Nucleus accumbens (tissue), 56 donors: Measurements from ENCODE around the gene CCDC27.
A peak's percentile ranks its signal among the peaks of the same experiment; 100 is the strongest.

Experiments
- DNase-seq, 56 donors: peaks; one replicate each; lab custom pipeline; 2025; lab: John Stamatoyannopoulos, UW

The CCDC27 gene

GRCh38 chr1:3749512-3749911 lies 2.7 kb upstream of the CCDC27 start:
- DNase-seq = no peak

DNA sequence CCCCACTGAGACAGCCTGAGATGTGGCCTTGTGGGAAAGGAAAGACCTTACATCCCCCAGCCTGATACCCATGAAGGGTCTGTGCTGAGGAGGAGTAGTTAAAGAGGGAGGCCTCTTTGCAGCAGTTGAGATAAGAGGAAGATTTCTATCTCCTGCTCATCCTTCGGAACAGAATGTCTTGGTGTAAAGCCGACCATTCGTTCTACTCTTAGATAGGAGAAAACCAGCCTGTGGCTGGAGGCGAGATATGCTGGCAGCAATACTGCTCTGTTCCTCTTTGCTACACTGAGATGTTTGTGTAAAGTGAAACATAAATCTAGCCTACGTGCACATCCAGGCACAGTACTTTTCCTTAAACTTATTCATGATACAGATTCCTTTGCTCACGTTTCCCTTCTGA lies 1.5 kb upstream of the CCDC27 start:
- no peak for DNase-seq

DNA sequence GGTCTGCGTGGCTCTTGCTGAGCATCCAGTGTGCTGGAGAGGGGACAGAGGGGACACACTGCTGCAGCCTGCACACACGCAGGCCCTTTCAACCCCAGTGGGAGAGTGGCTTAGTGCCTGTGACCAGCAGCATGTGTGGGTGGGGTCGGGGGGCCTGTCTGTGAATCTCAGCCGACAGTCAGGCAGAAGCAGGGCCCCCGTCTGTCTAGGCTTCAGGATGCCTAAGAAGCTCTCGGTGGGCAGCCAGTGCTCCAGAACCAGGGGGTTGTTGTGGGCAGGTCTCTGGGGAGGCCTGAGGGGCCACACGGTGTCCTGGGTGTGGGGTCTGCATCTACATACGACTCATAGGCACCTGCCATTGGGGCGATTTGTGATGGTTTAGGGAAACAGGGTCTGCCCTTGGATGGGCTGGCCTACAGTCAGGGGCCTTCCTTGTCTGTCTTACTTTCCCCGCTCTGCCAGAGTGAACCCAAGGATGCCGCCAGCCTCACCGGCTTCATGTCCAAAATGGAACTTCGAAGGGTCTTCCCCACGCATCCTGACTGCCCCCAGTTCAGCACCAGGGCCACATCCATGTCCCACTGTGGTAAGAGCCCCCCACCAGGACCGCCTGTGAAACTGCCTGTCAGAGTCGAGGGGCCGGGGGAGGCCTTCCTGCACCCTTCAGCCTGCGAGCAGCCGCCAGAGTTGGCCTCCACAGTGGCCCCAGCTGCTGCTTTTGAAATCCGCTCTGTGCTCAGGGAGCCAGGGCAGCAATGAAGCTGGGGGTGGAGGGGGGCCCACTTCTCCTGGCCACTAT lies 1.6 kb downstream of the CCDC27 start:
- DNase-seq = no peak

GRCh38 chr1:3756394-3756793 lies 4.1 kb downstream of the CCDC27 start:
- DNase-seq = no peak

GRCh38 chr1:3759164-3759563 lies 6.9 kb downstream of the CCDC27 start:
- no peak for DNase-seq

DNA sequence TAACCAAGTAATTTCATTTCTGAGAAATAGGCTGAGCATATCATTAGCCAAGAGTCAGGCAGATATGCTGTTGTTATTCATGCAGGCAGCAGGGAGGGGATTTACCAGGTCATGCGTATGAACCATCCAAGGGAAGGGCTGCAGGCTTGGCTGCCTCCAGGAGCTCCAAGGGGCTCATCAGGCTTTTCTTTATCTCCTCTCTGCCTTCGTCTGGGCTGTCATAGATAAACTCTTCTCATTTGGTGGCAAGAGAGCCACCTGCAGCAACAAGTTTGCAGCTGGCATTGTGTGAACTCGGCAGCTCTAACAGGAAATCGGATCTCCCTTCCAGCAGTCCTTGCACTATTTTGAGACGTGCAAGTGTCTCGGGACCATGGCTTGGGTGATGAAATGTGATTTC lies 7.5 kb downstream of the CCDC27 start:
- DNase-seq = no peak

- DNase-seq = no peak
These were observed 9.2 kb downstream of the CCDC27 start for GRCh38 chr1:3761296-3762010.

GRCh38 chr1:3762151-3762872 lies 10.1 kb downstream of the CCDC27 start:
- no peak for DNase-seq

- DNase-seq = no peak
These were observed 10.6 kb downstream of the CCDC27 start for GRCh38 chr1:3762873-3763228.

DNA sequence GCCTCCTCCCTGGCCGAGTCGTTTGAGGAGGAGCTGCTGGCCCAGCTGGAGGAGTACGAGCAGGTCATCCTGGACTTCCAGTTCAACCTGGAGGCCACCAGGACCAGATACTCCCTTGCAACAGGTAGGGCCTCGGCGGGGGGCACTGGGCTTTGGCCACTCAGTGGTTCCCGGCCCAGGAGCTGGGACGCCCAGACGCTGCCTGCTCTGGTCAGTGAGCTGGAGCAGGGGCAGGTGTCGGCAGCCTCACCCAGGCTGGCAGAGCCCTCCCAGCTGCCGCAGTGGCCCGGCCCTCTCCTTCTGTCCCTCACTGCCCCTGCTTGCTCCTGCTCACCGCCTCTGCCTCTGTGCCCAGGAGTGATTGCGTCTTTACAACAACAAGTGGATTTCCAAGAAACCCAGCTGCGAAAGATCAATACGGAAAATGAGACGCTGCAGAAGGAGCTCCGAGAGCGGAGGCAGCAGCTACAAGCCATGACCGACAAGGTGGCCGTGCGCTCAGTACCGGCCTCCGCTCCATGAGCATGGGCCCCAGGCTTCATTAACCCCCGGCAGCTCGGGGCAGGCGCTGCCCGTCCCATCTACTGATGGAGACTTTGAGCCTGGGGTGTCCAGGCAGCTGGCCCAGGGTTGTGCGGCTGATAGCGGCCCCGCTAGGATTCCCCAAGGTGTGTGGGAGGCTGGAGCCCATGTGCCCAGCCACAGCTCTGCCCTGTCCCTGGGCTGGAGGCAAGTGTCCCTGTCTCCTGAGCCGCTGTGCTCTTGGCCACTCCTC lies 11.3 kb downstream of the CCDC27 start:
- no peak for DNase-seq

GRCh38 chr1:3767328-3767925 lies 15.2 kb downstream of the CCDC27 start:
- DNase-seq = no peak

DNA sequence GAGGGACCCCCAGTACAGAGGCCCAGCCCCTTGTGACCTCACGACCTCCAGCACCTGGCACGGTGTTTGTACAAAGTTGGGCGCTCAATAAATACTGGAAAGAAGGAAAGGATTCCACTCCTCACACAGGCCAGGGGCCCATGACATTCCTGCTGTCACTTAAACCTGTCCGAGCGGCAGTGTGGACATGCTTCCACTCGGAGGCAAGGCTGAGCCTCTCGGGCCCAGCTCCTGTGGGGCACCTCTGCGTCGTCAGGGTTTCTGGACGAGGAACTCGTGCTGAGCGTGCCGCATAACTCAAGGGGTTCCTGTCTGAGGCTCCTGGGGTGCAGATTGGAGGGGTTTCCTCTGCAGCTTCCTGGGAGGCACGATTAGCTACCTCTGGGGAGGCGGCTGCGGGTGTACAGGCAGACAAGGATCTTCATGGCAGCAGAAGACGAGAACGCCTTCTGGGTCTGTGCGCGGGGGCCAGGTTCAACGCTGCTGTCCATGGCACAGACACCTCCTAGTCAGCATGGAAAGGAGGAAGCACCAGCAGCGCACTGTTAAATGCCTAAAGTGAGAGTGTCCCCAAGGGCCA lies 16.7 kb downstream of the CCDC27 start:
- DNase-seq = no peak

DNA sequence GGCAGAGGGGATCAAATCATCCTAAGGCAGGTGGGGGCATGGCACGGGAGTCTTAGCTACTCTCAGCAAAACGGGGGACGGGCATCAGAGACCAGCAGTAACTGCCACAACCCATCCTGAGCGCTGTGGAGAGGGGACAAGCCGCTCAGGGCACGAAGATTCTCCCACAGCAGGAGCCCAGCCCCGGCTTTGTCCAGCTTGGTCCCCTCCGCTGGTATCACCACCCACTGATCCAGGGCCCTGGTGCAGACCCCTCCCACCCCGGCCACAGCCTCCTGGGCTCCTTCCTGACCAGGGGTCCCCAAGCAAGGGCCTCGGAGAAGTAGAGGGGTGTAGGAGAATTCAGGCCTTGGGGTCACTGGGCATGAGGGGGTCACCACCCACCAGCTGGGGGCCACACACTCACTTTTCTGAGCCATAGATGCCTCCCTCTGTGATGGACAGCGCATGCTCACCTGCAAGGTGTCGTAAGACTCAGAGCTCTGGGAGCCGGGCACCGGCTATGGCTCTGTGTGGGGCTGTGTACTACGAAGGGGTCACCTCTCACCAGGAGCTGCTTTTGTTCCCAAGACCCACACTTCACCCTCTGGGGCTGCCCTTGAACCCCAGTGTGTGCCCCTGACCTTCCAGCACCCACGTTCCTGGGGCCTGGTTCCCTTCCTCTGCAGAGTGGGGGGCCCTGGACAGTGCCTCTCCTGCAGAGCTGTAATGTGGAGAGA lies 18.0 kb downstream of the CCDC27 start:
- DNase-seq = no peak

GRCh38 chr1:3771108-3772026 lies 19.1 kb downstream of the CCDC27 start:
- DNase-seq = no peak

DNA sequence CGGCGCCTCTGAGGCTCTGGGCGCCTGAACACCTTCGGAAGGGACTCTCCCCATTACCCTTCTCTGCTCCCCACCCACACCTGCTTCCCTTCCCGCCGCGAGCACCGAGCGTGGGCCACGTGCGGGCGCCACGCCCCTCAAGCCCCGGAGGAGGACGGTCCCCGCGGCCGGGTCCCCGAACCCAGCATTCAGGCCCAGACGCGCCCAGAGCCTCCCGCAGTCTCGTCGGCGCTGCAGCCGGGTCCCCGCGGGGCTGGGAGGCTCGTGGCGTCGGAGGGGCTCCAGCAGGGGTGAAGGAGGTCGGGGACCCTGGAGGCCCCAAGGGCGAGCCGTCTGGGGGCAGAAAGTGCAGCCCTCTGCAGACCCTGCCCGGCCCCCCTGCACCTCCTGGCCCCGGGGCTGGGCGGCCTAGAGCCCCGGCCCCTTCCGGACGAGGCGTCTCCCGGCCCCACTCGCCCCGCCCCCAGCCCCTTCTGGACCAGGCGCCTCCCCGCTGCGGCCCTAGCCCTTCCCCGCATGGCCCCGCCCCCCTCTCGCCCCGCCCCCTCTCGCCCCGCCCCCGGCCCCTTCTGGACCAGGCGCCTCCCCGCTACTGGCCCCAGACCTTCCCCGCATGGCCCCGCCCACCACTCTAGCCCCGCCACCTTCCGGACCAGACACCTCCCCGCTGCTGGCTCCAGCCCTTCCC lies 19.9 kb downstream of the CCDC27 start:
- peak in 47 of 56 donors; percentile 8 to 82 (median 47) for DNase-seq

- no peak for DNase-seq
These were observed 20.7 kb downstream of the CCDC27 start, which contains the start of gene SMIM1 for GRCh38 chr1:3772715-3773571. Gene SMIM1 (plus strand): TSS chr1:3772749. CDS start chr1:3775374, 2,625 bp downstream.
